ENCODE measurements around the gene BACE1. TPM values are rescaled to one million over a fixed set of nuclear protein-coding genes. Genes with fewer than 3 reads are reported as not detected.
"Not testable (repeated sequence)": the region's sequence is repeated elsewhere in the genome, so short reads cannot be mapped to it uniquely, and the experiment has no call there.

Gene BACE1
- total RNA-seq, 1 donor = 45.6 TPM

DNA sequence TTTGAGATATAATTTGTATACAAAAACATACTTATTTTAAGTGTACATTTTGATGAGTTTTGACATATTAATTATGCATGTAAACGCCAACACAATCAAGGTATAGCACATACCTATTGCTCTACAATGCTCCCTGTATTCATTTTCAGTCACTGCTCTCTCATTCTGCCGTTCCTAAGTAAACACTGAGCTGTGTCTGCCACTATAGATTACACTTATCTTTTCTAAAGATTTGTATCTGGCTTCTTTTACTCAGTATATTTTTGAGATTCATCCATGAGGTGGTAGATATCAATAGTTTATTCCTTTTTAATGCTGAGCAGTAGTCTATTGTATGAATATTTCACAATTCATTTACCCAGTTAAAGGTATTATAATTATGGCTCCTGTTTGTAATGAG is 50.3 kb downstream of the BACE1 start:
- Histone ChIP-seq H4K20me1 (ENCODE audit: insufficient read depth, low read length) (no peaks in the 10 kb centered on the region), H3K9me3 (ENCODE audit: low read depth, low read length) (no peaks in the 10 kb centered on the region), H3K27ac (ENCODE audit: low read depth, low read length) (no peak overlapping the region), H3K27me3 (ENCODE audit: insufficient read depth, low read length) (no peaks in the 10 kb centered on the region), H3K4me1 (ENCODE audit: insufficient read depth, low read length) (no peaks in the 10 kb centered on the region), H2AFZ (ENCODE audit: low read length) (no peak overlapping the region), H3K4me2 (ENCODE audit: insufficient read depth, low read length) (no peak overlapping the region), H3K36me3 (ENCODE audit: insufficient read depth, low read length) (peaks cover 2% of the 10 kb centered on the region), H3K79me2 (ENCODE audit: insufficient read depth, low read length) (no peaks in the 10 kb centered on the region), H3K4me3 (ENCODE audit: insufficient read depth, low read length) (no peak overlapping the region)
- TF ChIP-seq, protein P1, sequence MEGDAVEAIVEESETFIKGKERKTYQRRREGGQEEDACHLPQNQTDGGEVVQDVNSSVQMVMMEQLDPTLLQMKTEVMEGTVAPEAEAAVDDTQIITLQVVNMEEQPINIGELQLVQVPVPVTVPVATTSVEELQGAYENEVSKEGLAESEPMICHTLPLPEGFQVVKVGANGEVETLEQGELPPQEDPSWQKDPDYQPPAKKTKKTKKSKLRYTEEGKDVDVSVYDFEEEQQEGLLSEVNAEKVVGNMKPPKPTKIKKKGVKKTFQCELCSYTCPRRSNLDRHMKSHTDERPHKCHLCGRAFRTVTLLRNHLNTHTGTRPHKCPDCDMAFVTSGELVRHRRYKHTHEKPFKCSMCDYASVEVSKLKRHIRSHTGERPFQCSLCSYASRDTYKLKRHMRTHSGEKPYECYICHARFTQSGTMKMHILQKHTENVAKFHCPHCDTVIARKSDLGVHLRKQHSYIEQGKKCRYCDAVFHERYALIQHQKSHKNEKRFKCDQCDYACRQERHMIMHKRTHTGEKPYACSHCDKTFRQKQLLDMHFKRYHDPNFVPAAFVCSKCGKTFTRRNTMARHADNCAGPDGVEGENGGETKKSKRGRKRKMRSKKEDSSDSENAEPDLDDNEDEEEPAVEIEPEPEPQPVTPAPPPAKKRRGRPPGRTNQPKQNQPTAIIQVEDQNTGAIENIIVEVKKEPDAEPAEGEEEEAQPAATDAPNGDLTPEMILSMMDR (IDR thresholded peaks at IDR 0.05; ENCODE audit: extremely low read depth, low read depth, low read length) = no peak
- no peak for DNase-seq (ENCODE audit: insufficient read length, low spot score, missing footprints)

DNA sequence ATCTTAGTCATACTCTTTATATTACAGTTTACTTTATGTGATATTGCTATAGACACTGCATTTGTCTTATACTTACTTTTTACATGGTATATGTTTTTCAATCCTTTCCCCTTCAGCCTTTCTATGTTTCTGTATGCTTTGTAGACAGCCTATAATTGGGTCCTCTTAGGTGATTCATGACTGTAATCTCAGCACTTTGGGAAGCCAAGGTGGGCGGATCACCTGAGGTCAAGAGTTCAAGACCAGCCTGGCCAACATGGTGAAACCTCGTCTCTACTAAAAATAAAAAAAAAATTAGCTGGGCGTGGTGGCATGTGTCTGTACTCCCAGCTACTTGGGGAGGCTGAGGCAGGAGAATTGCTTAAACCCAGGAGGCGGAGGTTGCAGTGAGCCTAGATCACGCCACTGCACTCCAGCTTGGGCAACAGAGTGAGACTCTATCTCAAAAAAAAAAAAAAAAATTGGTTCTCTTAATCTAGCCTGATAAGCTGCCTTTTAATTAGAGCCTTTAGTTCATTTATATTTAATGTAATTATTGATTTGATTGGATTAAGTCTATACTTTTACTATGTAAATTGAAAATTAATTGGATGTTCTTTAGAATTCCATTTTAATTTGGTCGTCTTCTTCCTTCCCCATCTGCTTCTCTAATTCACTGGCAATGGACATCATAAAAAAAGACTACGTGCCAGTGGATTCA is 51.3 kb downstream of the BACE1 start:
- not testable (repeated sequence) for H3K9me3 ChIP-seq (ENCODE audit: low read depth, low read length); H3K27ac ChIP-seq (ENCODE audit: low read depth, low read length); DNase-seq (ENCODE audit: insufficient read length, low spot score, missing footprints); H3K4me1 ChIP-seq (ENCODE audit: insufficient read depth, low read length); H3K27me3 ChIP-seq (ENCODE audit: insufficient read depth, low read length); H4K20me1 ChIP-seq (ENCODE audit: insufficient read depth, low read length); H2AFZ ChIP-seq (ENCODE audit: low read length); H3K79me2 ChIP-seq (ENCODE audit: insufficient read depth, low read length); H3K36me3 ChIP-seq (ENCODE audit: insufficient read depth, low read length); H3K4me3 ChIP-seq (ENCODE audit: insufficient read depth, low read length); H3K4me2 ChIP-seq (ENCODE audit: insufficient read depth, low read length)

DNA sequence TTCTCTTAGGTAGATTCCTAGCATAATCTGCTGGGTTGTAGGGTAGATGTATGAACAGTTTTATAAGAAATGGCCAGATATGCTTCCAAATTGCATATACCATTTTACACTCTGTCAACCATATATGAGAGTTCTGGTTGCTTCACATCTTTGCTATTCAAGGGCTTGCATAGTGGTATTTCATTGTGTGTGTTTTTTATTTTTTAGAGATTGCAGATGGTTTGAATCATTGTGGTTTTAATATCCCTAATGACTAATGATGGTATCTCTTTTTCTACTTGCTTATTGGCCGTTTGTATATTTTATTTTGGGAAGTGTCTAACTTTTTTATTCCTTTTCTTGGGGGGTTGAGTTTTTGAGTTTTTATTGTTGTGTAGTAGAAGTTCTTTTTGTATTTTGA is 56.6 kb downstream of the BACE1 start:
- H3K4me2 ChIP-seq (ENCODE audit: insufficient read depth, low read length) = peak overlapping the region; percentile 44
- peak overlapping the region; percentile 80 for H3K27ac ChIP-seq (ENCODE audit: low read depth, low read length)
- H3K79me2 ChIP-seq (ENCODE audit: insufficient read depth, low read length) = no peaks in the 10 kb centered on the region
- peak; percentile 77 for DNase-seq (ENCODE audit: insufficient read length, low spot score, missing footprints)
- no peaks in the 10 kb centered on the region for H3K27me3 ChIP-seq (ENCODE audit: insufficient read depth, low read length)
- peaks cover 6% of the 10 kb centered on the region for H3K36me3 ChIP-seq (ENCODE audit: insufficient read depth, low read length)
- H3K9me3 ChIP-seq (ENCODE audit: low read depth, low read length) = no peaks in the 10 kb centered on the region
- no peak overlapping the region for H2AFZ ChIP-seq (ENCODE audit: low read length)
- TF ChIP-seq, protein P1 (IDR thresholded peaks at IDR 0.05; ENCODE audit: extremely low read depth, low read depth, low read length) = no peak
- no peak overlapping the region for H3K4me3 ChIP-seq (ENCODE audit: insufficient read depth, low read length)
- H4K20me1 ChIP-seq (ENCODE audit: insufficient read depth, low read length) = no peaks in the 10 kb centered on the region
- H3K4me1 ChIP-seq (ENCODE audit: insufficient read depth, low read length) = peaks cover 24% of the 10 kb centered on the region

DNA sequence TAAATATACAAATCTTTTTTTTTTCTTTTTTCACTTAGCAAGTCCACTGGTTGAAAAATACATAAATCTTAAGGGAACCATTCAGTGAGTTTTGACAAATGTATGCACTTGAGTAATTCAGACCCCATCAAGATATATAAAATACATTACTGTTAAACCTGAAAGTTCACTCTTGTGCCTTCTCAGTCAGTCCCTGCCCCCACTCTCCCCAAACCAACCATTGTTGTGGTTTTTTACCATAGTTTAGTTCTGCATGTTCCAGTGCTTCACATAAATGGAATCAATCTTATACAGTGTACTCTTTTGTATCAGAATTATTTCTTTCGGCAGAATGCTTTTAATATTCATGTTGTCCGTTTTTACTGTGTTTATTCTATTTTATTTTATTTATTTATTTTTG is 57.5 kb downstream of the BACE1 start:
- TF ChIP-seq, protein P1 (IDR thresholded peaks at IDR 0.05; ENCODE audit: extremely low read depth, low read depth, low read length) = no peak
- no peak overlapping the region for H2AFZ ChIP-seq (ENCODE audit: low read length)
- H3K27ac ChIP-seq (ENCODE audit: low read depth, low read length) = no peak overlapping the region

More for the DNA sequence above, 57.5 kb downstream of the BACE1 start:
- H3K36me3 ChIP-seq (ENCODE audit: insufficient read depth, low read length) = peaks cover 6% of the 10 kb centered on the region
- H3K4me2 ChIP-seq (ENCODE audit: insufficient read depth, low read length) = no peak overlapping the region
- no peaks in the 10 kb centered on the region for H3K27me3 ChIP-seq (ENCODE audit: insufficient read depth, low read length)
- no peaks in the 10 kb centered on the region for H3K79me2 ChIP-seq (ENCODE audit: insufficient read depth, low read length)
- H3K4me1 ChIP-seq (ENCODE audit: insufficient read depth, low read length) = peaks cover 24% of the 10 kb centered on the region
- no peaks in the 10 kb centered on the region for H3K9me3 ChIP-seq (ENCODE audit: low read depth, low read length)
- H3K4me3 ChIP-seq (ENCODE audit: insufficient read depth, low read length) = no peak overlapping the region
- DNase-seq (ENCODE audit: insufficient read length, low spot score, missing footprints) = no peak
- H4K20me1 ChIP-seq (ENCODE audit: insufficient read depth, low read length) = no peaks in the 10 kb centered on the region

Measured in osteoblast (primary cell).